ENCODE data around the gene RBFOX1.

The RBFOX1 gene

GRCh38 chr16:7521834-7522233, 189.2 kb downstream of the RBFOX1 start:
- Histone ChIP-seq H4K8ac (ENCODE audit: low read depth, low read length) (no peak overlapping the region), H2AK5ac (ENCODE audit: low read depth, low read length) (no peak overlapping the region), H3K9me3 (replicated peaks in 1 of 2; ENCODE audit: control insufficient read depth in 2 of 2, insufficient read depth in 1 of 2, low read depth in 1 of 2, low read length in 2 of 2) (no peaks in the 10 kb centered on the region), H3K23ac (ENCODE audit: low read depth, low read length, poor library complexity) (no peak overlapping the region), H3K36me3 (replicated peaks in 1 of 2; ENCODE audit: control insufficient read depth in 2 of 2, insufficient read depth in 2 of 2, low read length in 2 of 2) (no peaks in the 10 kb centered on the region), H3K18ac (ENCODE audit: low read length) (no peak overlapping the region), H3K9ac (ENCODE audit: low read depth, low read length, poor library complexity) (no peak overlapping the region), H3K27me3 (ENCODE audit: control insufficient read depth in 3 of 3, insufficient read depth in 3 of 3, low read depth in 1 of 3, low read length in 3 of 3) (no peaks in the 10 kb centered on the region), H3K4me3 (ENCODE audit: low read length in 2 of 2) (peak overlapping the region in 1 of 2 donors; percentile 45), H3K4ac (ENCODE audit: low read length) (no peak overlapping the region), H2BK120ac (ENCODE audit: low read depth, low read length) (no peak overlapping the region), H3K14ac (ENCODE audit: low read length) (no peak overlapping the region), H3K27ac (replicated peaks; ENCODE audit: low read length) (no peak overlapping the region), H3K4me2 (ENCODE audit: insufficient read depth, low read length, poor library complexity, severe bottlenecking) (no peak overlapping the region), H2AFZ (ENCODE audit: low read length) (no peak overlapping the region), H4K91ac (ENCODE audit: low read depth, low read length, poor library complexity) (no peak overlapping the region), H2BK5ac (ENCODE audit: low read length) (no peak overlapping the region), H2BK15ac (ENCODE audit: low read length) (no peak overlapping the region), H2BK12ac (ENCODE audit: low read length) (no peak overlapping the region), H3K79me1 (ENCODE audit: low read depth, low read length) (no peaks in the 10 kb centered on the region), H3K4me1 (ENCODE audit: control insufficient read depth in 2 of 2, insufficient read depth in 1 of 2, low read depth in 1 of 2, low read length in 2 of 2) (no peaks in the 10 kb centered on the region)
- no CpG with 5 or more reads among the region's 6 CpGs for WGBS, 2 donors (ENCODE audit: extremely low coverage in 2 of 2, insufficient read length in 2 of 2, insufficient replicate concordance in 1 of 2)
- no peak for DNase-seq (ENCODE audit: low spot score)

- no peak overlapping the region for H3K4me3 ChIP-seq (ENCODE audit: low read length in 2 of 2)
- H3K79me1 ChIP-seq (ENCODE audit: low read depth, low read length), result no peaks in the 10 kb centered on the region
- no peak overlapping the region for H3K27ac ChIP-seq (replicated peaks; ENCODE audit: low read length)
- no peak overlapping the region for H4K91ac ChIP-seq (ENCODE audit: low read depth, low read length, poor library complexity)
- H3K36me3 ChIP-seq (replicated peaks in 1 of 2; ENCODE audit: control insufficient read depth in 2 of 2, insufficient read depth in 2 of 2, low read length in 2 of 2), result no peaks in the 10 kb centered on the region
- H3K9ac ChIP-seq (ENCODE audit: low read depth, low read length, poor library complexity), result no peak overlapping the region
- H3K9me3 ChIP-seq (replicated peaks in 1 of 2; ENCODE audit: control insufficient read depth in 2 of 2, insufficient read depth in 1 of 2, low read depth in 1 of 2, low read length in 2 of 2), result no peaks in the 10 kb centered on the region
- WGBS, 2 donors (ENCODE audit: extremely low coverage in 2 of 2, insufficient read length in 2 of 2, insufficient replicate concordance in 1 of 2), result no CpG with 5 or more reads among the region's 5 CpGs
- no peak overlapping the region for H2BK120ac ChIP-seq (ENCODE audit: low read depth, low read length)
- no peak overlapping the region for H2BK15ac ChIP-seq (ENCODE audit: low read length)
- H4K8ac ChIP-seq (ENCODE audit: low read depth, low read length), result no peak overlapping the region
- no peak overlapping the region for H2AK5ac ChIP-seq (ENCODE audit: low read depth, low read length)
- H3K23ac ChIP-seq (ENCODE audit: low read depth, low read length, poor library complexity), result no peak overlapping the region
- no peak overlapping the region for H2AFZ ChIP-seq (ENCODE audit: low read length)
- no peak overlapping the region for H3K14ac ChIP-seq (ENCODE audit: low read length)
- no peak overlapping the region for H3K4me2 ChIP-seq (ENCODE audit: insufficient read depth, low read length, poor library complexity, severe bottlenecking)
- H3K18ac ChIP-seq (ENCODE audit: low read length), result no peak overlapping the region
- DNase-seq (ENCODE audit: low spot score), result no peak
- H3K27me3 ChIP-seq (ENCODE audit: control insufficient read depth in 3 of 3, insufficient read depth in 3 of 3, low read depth in 1 of 3, low read length in 3 of 3), result no peaks in the 10 kb centered on the region
- H2BK5ac ChIP-seq (ENCODE audit: low read length), result no peak overlapping the region
- no peaks in the 10 kb centered on the region for H3K4me1 ChIP-seq (ENCODE audit: control insufficient read depth in 2 of 2, insufficient read depth in 1 of 2, low read depth in 1 of 2, low read length in 2 of 2)
- H2BK12ac ChIP-seq (ENCODE audit: low read length), result no peak overlapping the region
- H3K4ac ChIP-seq (ENCODE audit: low read length), result no peak overlapping the region
Observed at GRCh38 chr16:7524419-7524818, 191.8 kb downstream of the RBFOX1 start.

- H2BK120ac ChIP-seq (ENCODE audit: low read depth, low read length), result no peak overlapping the region
- H3K27ac ChIP-seq (replicated peaks; ENCODE audit: low read length), result no peak overlapping the region
- H2AFZ ChIP-seq (ENCODE audit: low read length), result no peak overlapping the region
- no peak overlapping the region for H3K23ac ChIP-seq (ENCODE audit: low read depth, low read length, poor library complexity)
- no peak overlapping the region for H2AK5ac ChIP-seq (ENCODE audit: low read depth, low read length)
- H3K4me3 ChIP-seq (ENCODE audit: low read length in 2 of 2), result no peak overlapping the region
- H4K91ac ChIP-seq (ENCODE audit: low read depth, low read length, poor library complexity), result no peak overlapping the region
- no peak overlapping the region for H4K8ac ChIP-seq (ENCODE audit: low read depth, low read length)
- no peak overlapping the region for H3K4me2 ChIP-seq (ENCODE audit: insufficient read depth, low read length, poor library complexity, severe bottlenecking)
- H2BK12ac ChIP-seq (ENCODE audit: low read length), result no peak overlapping the region
- WGBS, 2 donors (ENCODE audit: extremely low coverage in 2 of 2, insufficient read length in 2 of 2, insufficient replicate concordance in 1 of 2), result no CpG with 5 or more reads among the region's 6 CpGs
- H3K18ac ChIP-seq (ENCODE audit: low read length), result no peak overlapping the region
- no peak overlapping the region for H3K9ac ChIP-seq (ENCODE audit: low read depth, low read length, poor library complexity)
- no peak for DNase-seq (ENCODE audit: low spot score)
- H3K79me1 ChIP-seq (ENCODE audit: low read depth, low read length), result no peaks in the 10 kb centered on the region
- H3K36me3 ChIP-seq (replicated peaks in 1 of 2; ENCODE audit: control insufficient read depth in 2 of 2, insufficient read depth in 2 of 2, low read length in 2 of 2), result no peaks in the 10 kb centered on the region
- H3K14ac ChIP-seq (ENCODE audit: low read length), result no peak overlapping the region
- H2BK5ac ChIP-seq (ENCODE audit: low read length), result no peak overlapping the region
- H3K4ac ChIP-seq (ENCODE audit: low read length), result no peak overlapping the region
- H3K4me1 ChIP-seq (ENCODE audit: control insufficient read depth in 2 of 2, insufficient read depth in 1 of 2, low read depth in 1 of 2, low read length in 2 of 2), result no peaks in the 10 kb centered on the region
- no peak overlapping the region for H2BK15ac ChIP-seq (ENCODE audit: low read length)
- H3K9me3 ChIP-seq (replicated peaks in 1 of 2; ENCODE audit: control insufficient read depth in 2 of 2, insufficient read depth in 1 of 2, low read depth in 1 of 2, low read length in 2 of 2), result no peaks in the 10 kb centered on the region
- no peaks in the 10 kb centered on the region for H3K27me3 ChIP-seq (ENCODE audit: control insufficient read depth in 3 of 3, insufficient read depth in 3 of 3, low read depth in 1 of 3, low read length in 3 of 3)
Observed at GRCh38 chr16:7526736-7527135, 194.1 kb downstream of the RBFOX1 start.

GRCh38 chr16:7532534-7532933, 199.9 kb downstream of the RBFOX1 start:
- Histone ChIP-seq H3K27me3 (ENCODE audit: control insufficient read depth in 3 of 3, insufficient read depth in 3 of 3, low read depth in 1 of 3, low read length in 3 of 3) (no peaks in the 10 kb centered on the region), H2BK120ac (ENCODE audit: low read depth, low read length) (no peak overlapping the region), H2AFZ (ENCODE audit: low read length) (no peak overlapping the region), H3K23ac (ENCODE audit: low read depth, low read length, poor library complexity) (no peak overlapping the region), H2AK5ac (ENCODE audit: low read depth, low read length) (no peak overlapping the region), H3K14ac (ENCODE audit: low read length) (no peak overlapping the region), H3K4me2 (ENCODE audit: insufficient read depth, low read length, poor library complexity, severe bottlenecking) (no peak overlapping the region), H3K4me1 (ENCODE audit: control insufficient read depth in 2 of 2, insufficient read depth in 1 of 2, low read depth in 1 of 2, low read length in 2 of 2) (no peaks in the 10 kb centered on the region), H3K9me3 (replicated peaks in 1 of 2; ENCODE audit: control insufficient read depth in 2 of 2, insufficient read depth in 1 of 2, low read depth in 1 of 2, low read length in 2 of 2) (no peaks in the 10 kb centered on the region), H4K8ac (ENCODE audit: low read depth, low read length) (no peak overlapping the region), H3K18ac (ENCODE audit: low read length) (no peak overlapping the region), H3K4ac (ENCODE audit: low read length) (no peak overlapping the region), H3K9ac (ENCODE audit: low read depth, low read length, poor library complexity) (no peak overlapping the region), H2BK12ac (ENCODE audit: low read length) (no peak overlapping the region), H2BK15ac (ENCODE audit: low read length) (no peak overlapping the region), H4K91ac (ENCODE audit: low read depth, low read length, poor library complexity) (no peak overlapping the region), H3K4me3 (ENCODE audit: low read length in 2 of 2) (no peak overlapping the region), H2BK5ac (ENCODE audit: low read length) (no peak overlapping the region), H3K27ac (replicated peaks; ENCODE audit: low read length) (no peak overlapping the region), H3K79me1 (ENCODE audit: low read depth, low read length) (no peaks in the 10 kb centered on the region), H3K36me3 (replicated peaks in 1 of 2; ENCODE audit: control insufficient read depth in 2 of 2, insufficient read depth in 2 of 2, low read length in 2 of 2) (no peaks in the 10 kb centered on the region)
- WGBS, 2 donors (ENCODE audit: extremely low coverage in 2 of 2, insufficient read length in 2 of 2, insufficient replicate concordance in 1 of 2), result no CpG with 5 or more reads among the region's 6 CpGs
- no peak for DNase-seq (ENCODE audit: low spot score)
